K562 (cell line): ENCODE measurements around the gene ZFP62. TPM values are rescaled to one million over a fixed set of nuclear protein-coding genes. Genes with fewer than 3 reads are reported as not detected.

Experiments used
- CUX1 ChIP-seq: fragments of 200-800 bp; sonication (Bioruptor generic); IDR thresholded peaks from 2 replicates; pipeline ENCODE4 v1.6.1; 2016; ENCODE audit warnings: missing genetic modification characterization, missing compliant biosample characterization
- DACH1 ChIP-seq: fragments of 450-650 bp; IDR thresholded peaks from 2 replicates; pipeline ENCODE4 v1.6.1; 2018; ENCODE audit not compliant: partially characterized antibody
- DDX20 ChIP-seq: fragments of 450-650 bp; IDR thresholded peaks from 2 replicates; pipeline ENCODE4 v1.6.1; 2016; ENCODE audit warnings: missing genetic modification characterization, low read depth, mild to moderate bottlenecking, missing compliant biosample characterization, moderate library complexity
- GABPA ChIP-seq: fragments of 200-800 bp; sonication (Bioruptor generic); conservative IDR thresholded peaks from 2 replicates; pipeline ENCODE4 v1.6.1; 2016; ENCODE audit warnings: low read depth, missing genetic modification characterization, missing compliant biosample characterization
- ZBTB26 ChIP-seq: fragments of 450-650 bp; formaldehyde crosslinking; IDR thresholded peaks from 2 replicates; pipeline ENCODE4 v1.4.0; 2022; ENCODE audit warnings: missing genetic modification characterization
- ZNF134 ChIP-seq: fragments of 250-450 bp; sonication (Bioruptor Pico); conservative IDR thresholded peaks from 2 replicates; pipeline ENCODE4 v1.4.0; 2020
- polyA plus RNA-seq, 8 experiments: library from polyadenylated mRNA; depleted of rRNA in 4 of 8; stranded (reverse) in 5 of 8; unstranded in 3 of 8; fragments of >200 nt; fragmentation: Nextera tagmentation in 2 of 8; fragmentation: Illumina TruSeq in 1 of 8; extraction: Ambion mirVana in 2 of 8; extraction: Trizol in 1 of 8; gene quantifications; 2 replicates each; pipeline versions ENCODE4 v1.2.1 to v1.2.3, GENCODE V29; 2011 to 2014; ENCODE audit warnings: inconsistent platforms in 1 of 8, missing spikeins in 1 of 8
- total RNA-seq, 7 experiments: library from RNA; depleted of rRNA in 6 of 7; stranded (reverse); fragments of >200 nt in 6 of 7; fragmentation: Illumina TruSeq in 2 of 7; extraction: Trizol in 2 of 7; gene quantifications; 2 replicates each; pipeline versions ENCODE4 v1.2.1 to v1.2.3, GENCODE V29; 2011 to 2021; ENCODE audit warnings: low replicate concordance in 1 of 7
- TF ChIP-seq, protein P1 (sequence below): fragments of 200-600 bp; sonication (generic); IDR thresholded peaks from one replicate; pipeline ENCODE4 v1.6.1; 2012; ENCODE audit warnings: mild to moderate bottlenecking, low read depth, low read length, inconsistent platforms

The ZFP62 gene
- total and polyA plus RNA-seq, 9 of the 15 experiments (the other 6 are each of a cell fraction or from before 2014, with no cell fraction given) = 12.2 to 37.5 (median 25.0) TPM

DNA sequence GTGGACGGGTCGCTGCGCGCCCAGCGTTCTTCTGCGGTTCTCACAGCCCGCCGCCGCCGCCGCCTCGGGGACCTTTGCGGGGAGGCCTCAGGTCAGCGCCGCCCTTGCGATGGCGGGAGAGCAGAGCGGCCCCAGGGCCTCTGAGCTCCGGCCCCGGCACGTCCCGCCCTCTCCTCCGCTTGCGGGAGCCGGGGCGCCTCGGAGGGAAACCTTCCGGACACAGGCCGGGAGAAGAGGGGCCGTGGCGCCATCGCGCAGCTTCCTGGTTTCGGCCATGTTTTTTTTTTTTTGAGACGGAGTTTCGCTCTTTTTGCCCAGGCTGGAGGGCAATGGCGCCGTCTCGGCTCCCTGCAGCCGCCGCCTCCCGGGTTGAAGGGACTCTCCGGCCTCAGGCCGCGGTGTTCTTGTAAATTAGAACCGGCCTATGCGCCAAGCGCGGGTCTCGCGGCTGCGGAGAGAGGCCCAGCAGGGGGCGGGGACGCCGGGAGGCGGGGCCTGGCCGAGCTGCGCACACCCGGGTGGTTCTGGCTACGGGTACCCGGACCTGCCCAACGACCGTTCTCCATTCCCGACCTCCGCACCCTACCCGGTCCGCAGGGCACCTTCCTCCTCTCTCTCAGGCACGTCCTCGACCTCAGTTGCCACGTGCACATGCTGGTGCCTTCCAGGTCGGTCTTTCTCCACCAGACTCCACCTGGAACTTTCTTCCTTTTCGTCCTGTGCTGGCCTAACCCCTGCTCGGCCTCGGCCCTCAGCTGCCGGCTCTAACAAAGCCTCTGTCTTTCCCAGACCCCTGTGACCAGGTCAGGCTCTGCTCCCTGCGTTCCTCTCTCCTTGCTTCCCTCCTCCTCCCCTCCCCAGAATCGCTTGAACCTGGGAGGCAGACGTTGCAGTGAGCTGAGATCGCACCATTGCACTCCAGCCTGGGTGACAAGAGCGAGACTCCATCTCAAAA, 29.7 kb downstream of the ZFP62 start (continued):
- TF ChIP-seq DDX20 (tag) (no peak), ZBTB26 (CRISPR knock-in tag) (no peak), GABPA (peak; percentile 82), CUX1 (CRISPR knock-in tag) (no peak), DACH1 (no peak), ZNF134 (CRISPR knock-in tag) (no peak)
- TF ChIP-seq, protein P1, sequence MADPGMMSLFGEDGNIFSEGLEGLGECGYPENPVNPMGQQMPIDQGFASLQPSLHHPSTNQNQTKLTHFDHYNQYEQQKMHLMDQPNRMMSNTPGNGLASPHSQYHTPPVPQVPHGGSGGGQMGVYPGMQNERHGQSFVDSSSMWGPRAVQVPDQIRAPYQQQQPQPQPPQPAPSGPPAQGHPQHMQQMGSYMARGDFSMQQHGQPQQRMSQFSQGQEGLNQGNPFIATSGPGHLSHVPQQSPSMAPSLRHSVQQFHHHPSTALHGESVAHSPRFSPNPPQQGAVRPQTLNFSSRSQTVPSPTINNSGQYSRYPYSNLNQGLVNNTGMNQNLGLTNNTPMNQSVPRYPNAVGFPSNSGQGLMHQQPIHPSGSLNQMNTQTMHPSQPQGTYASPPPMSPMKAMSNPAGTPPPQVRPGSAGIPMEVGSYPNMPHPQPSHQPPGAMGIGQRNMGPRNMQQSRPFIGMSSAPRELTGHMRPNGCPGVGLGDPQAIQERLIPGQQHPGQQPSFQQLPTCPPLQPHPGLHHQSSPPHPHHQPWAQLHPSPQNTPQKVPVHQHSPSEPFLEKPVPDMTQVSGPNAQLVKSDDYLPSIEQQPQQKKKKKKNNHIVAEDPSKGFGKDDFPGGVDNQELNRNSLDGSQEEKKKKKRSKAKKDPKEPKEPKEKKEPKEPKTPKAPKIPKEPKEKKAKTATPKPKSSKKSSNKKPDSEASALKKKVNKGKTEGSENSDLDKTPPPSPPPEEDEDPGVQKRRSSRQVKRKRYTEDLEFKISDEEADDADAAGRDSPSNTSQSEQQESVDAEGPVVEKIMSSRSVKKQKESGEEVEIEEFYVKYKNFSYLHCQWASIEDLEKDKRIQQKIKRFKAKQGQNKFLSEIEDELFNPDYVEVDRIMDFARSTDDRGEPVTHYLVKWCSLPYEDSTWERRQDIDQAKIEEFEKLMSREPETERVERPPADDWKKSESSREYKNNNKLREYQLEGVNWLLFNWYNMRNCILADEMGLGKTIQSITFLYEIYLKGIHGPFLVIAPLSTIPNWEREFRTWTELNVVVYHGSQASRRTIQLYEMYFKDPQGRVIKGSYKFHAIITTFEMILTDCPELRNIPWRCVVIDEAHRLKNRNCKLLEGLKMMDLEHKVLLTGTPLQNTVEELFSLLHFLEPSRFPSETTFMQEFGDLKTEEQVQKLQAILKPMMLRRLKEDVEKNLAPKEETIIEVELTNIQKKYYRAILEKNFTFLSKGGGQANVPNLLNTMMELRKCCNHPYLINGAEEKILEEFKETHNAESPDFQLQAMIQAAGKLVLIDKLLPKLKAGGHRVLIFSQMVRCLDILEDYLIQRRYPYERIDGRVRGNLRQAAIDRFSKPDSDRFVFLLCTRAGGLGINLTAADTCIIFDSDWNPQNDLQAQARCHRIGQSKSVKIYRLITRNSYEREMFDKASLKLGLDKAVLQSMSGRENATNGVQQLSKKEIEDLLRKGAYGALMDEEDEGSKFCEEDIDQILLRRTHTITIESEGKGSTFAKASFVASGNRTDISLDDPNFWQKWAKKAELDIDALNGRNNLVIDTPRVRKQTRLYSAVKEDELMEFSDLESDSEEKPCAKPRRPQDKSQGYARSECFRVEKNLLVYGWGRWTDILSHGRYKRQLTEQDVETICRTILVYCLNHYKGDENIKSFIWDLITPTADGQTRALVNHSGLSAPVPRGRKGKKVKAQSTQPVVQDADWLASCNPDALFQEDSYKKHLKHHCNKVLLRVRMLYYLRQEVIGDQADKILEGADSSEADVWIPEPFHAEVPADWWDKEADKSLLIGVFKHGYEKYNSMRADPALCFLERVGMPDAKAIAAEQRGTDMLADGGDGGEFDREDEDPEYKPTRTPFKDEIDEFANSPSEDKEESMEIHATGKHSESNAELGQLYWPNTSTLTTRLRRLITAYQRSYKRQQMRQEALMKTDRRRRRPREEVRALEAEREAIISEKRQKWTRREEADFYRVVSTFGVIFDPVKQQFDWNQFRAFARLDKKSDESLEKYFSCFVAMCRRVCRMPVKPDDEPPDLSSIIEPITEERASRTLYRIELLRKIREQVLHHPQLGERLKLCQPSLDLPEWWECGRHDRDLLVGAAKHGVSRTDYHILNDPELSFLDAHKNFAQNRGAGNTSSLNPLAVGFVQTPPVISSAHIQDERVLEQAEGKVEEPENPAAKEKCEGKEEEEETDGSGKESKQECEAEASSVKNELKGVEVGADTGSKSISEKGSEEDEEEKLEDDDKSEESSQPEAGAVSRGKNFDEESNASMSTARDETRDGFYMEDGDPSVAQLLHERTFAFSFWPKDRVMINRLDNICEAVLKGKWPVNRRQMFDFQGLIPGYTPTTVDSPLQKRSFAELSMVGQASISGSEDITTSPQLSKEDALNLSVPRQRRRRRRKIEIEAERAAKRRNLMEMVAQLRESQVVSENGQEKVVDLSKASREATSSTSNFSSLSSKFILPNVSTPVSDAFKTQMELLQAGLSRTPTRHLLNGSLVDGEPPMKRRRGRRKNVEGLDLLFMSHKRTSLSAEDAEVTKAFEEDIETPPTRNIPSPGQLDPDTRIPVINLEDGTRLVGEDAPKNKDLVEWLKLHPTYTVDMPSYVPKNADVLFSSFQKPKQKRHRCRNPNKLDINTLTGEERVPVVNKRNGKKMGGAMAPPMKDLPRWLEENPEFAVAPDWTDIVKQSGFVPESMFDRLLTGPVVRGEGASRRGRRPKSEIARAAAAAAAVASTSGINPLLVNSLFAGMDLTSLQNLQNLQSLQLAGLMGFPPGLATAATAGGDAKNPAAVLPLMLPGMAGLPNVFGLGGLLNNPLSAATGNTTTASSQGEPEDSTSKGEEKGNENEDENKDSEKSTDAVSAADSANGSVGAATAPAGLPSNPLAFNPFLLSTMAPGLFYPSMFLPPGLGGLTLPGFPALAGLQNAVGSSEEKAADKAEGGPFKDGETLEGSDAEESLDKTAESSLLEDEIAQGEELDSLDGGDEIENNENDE = no peak
